Retina (tissue), 1 donor: Measurements from ENCODE around the gene ODF2.
A peak's percentile ranks its signal among the peaks of the same experiment; 100 is the strongest.
"Not testable (repeated sequence)": the region's sequence is repeated elsewhere in the genome, so short reads cannot be mapped to it uniquely, and the experiment has no call there.

ENCODE experiments used
- DNase-seq: peaks from one replicate; pipeline ENCODE4 v3.0.0-alpha.2; 2016

ODF2 gene

GRCh38 chr9:128455849-128456612 is at the start of gene ODF2:
Gene ODF2 (plus strand): TSS chr9:128456006. CDS start chr9:128456092, 86 bp downstream.
- peak; percentile 96 for DNase-seq

- no peak for DNase-seq
Measured at GRCh38 chr9:128406848-128407391, 48.9 kb upstream of the ODF2 start.

- peak; percentile 31 for DNase-seq
Measured at GRCh38 chr9:128408963-128409431, 46.8 kb upstream of the ODF2 start.

GRCh38 chr9:128409450-128409849 is 46.4 kb upstream of the ODF2 start:
- DNase-seq: peak; percentile 27

GRCh38 chr9:128409978-128410377 is 45.8 kb upstream of the ODF2 start:
- DNase-seq: no peak

- DNase-seq: no peak
Measured at GRCh38 chr9:128411364-128412119, 44.3 kb upstream of the ODF2 start.

- peak; percentile 89 for DNase-seq
Measured at GRCh38 chr9:128412120-128412790, 43.6 kb upstream of the ODF2 start.

- not testable (repeated sequence) for DNase-seq
Measured at GRCh38 chr9:128413728-128414127, 42.1 kb upstream of the ODF2 start.

GRCh38 chr9:128414461-128414860 is 41.3 kb upstream of the ODF2 start:
- DNase-seq: no peak

- DNase-seq: no peak
Measured at GRCh38 chr9:128415281-128415680, 40.5 kb upstream of the ODF2 start.

GRCh38 chr9:128416014-128416413 is 39.8 kb upstream of the ODF2 start:
- DNase-seq: no peak

GRCh38 chr9:128416432-128417019 is 39.3 kb upstream of the ODF2 start:
- DNase-seq: no peak

GRCh38 chr9:128419061-128419925 is 36.5 kb upstream of the ODF2 start:
- DNase-seq: peak; percentile 41

- peak; percentile 91 for DNase-seq
Measured at GRCh38 chr9:128420060-128420650, 35.7 kb upstream of the ODF2 start.

- DNase-seq: peak; percentile 78
Measured at GRCh38 chr9:128420651-128421481, 34.9 kb upstream of the ODF2 start, which contains the start of gene CERCAM. Gene CERCAM (plus strand): TSS chr9:128420857. CDS start chr9:128420878, 21 bp downstream.

- no peak for DNase-seq
Measured at GRCh38 chr9:128421482-128421996, 34.3 kb upstream of the ODF2 start.

- not testable (repeated sequence) for DNase-seq
Measured at GRCh38 chr9:128422022-128422782, 33.6 kb upstream of the ODF2 start.

GRCh38 chr9:128422783-128423150 is 33.0 kb upstream of the ODF2 start:
- DNase-seq: no peak

- DNase-seq: not testable (repeated sequence)
Measured at GRCh38 chr9:128423356-128423755, 32.5 kb upstream of the ODF2 start.
